IMR-90 (cell line): ENCODE results near the gene DNAJC6. TPM values are rescaled to one million over a fixed set of nuclear protein-coding genes. Genes with fewer than 3 reads are reported as not detected.

Experiments used
- ATAC-seq: fragments of 200-7000 bp; cut with Tn5 transposase; 2 replicates; pipeline ENCODE4 v1.9.1; 2020; ENCODE audit warnings: low read depth, mild to moderate bottlenecking, moderate library complexity
- BruUV-seq: library from RNA; stranded (reverse); fragments of 400-500 nt; replicated peaks from 2 replicates; lab custom pipeline; 2021; lab: Mats Ljungman, UMichigan
- CTCF ChIA-PET: fragments of 300-600 bp; formaldehyde crosslinking; extraction: SDS; loops from one replicate; lab custom pipeline; 2021; ENCODE audit warnings: antibody characterized with exemption; lab: Yijun Ruan, JAX
- POLR2A ChIA-PET: fragments of 300-600 bp; sonication (Branson Sonifier 250); formaldehyde crosslinking; loops from one replicate; lab custom pipeline; 2022; ENCODE audit warnings: antibody characterized with exemption; ENCODE audit not compliant: unreplicated experiment; lab: Charles Lee
- DNase-seq: peaks from one replicate; pipeline ENCODE4 v3.0.0; 2013
- H2AFZ ChIP-seq: replicated peaks from 2 replicates; pipeline ENCODE3; 2013; ENCODE audit warnings: low read length, mild to moderate bottlenecking; ENCODE audit not compliant: poor library complexity
- H2AK5ac ChIP-seq: 2 replicates; pipeline ENCODE4 v1.6.1; 2013; ENCODE audit warnings: low read depth, low read length, inconsistent platforms
- H2AK9ac ChIP-seq: replicated peaks from 2 replicates; pipeline ENCODE3; 2013; ENCODE audit warnings: mild to moderate bottlenecking, low read depth, low read length, moderate library complexity; ENCODE audit not compliant: poor library complexity
- H2BK120ac ChIP-seq: 2 replicates; pipeline ENCODE4 v1.6.1; 2013; ENCODE audit warnings: low read depth, low read length, inconsistent platforms
- H2BK15ac ChIP-seq: 3 replicates; pipeline ENCODE4 v1.6.1; 2013; ENCODE audit warnings: low read depth, low read length, inconsistent platforms
- H2BK20ac ChIP-seq: 2 replicates; pipeline ENCODE4 v1.6.1; 2013; ENCODE audit warnings: low read depth, mild to moderate bottlenecking, inconsistent platforms, low read length, moderate library complexity
- H2BK5ac ChIP-seq: 2 replicates; pipeline ENCODE4 v1.6.1; 2013; ENCODE audit warnings: mild to moderate bottlenecking, low read depth, low read length, inconsistent platforms; ENCODE audit not compliant: poor library complexity, severe bottlenecking
- H3K14ac ChIP-seq: replicated peaks from 2 replicates; pipeline ENCODE4 v1.6.1; 2013; ENCODE audit warnings: low read depth, low read length, inconsistent platforms
- H3K18ac ChIP-seq: 2 replicates; pipeline ENCODE4 v1.6.1; 2013; ENCODE audit warnings: low read depth, low read length, control low read depth
- H3K23ac ChIP-seq: 2 replicates; pipeline ENCODE4 v1.6.1; 2013; ENCODE audit warnings: low read depth, low read length, inconsistent platforms
- H3K27ac ChIP-seq: 2 replicates; pipeline ENCODE4 v1.5.1; 2013; ENCODE audit warnings: mild to moderate bottlenecking, control low read depth, low read length; ENCODE audit not compliant: insufficient read depth
- H3K27me3 ChIP-seq: 2 replicates; pipeline ENCODE4 v1.6.1; 2013; ENCODE audit warnings: low read length; ENCODE audit not compliant: control insufficient read depth, insufficient read depth
- H3K36me3 ChIP-seq: 2 replicates; pipeline ENCODE4 v1.6.1; 2013; ENCODE audit warnings: low read length, mixed read lengths; ENCODE audit not compliant: control insufficient read depth, insufficient read depth
- H3K4ac ChIP-seq: 2 replicates; pipeline ENCODE4 v1.6.1; 2013; ENCODE audit warnings: low read depth, low read length, inconsistent platforms
- H3K4me1 ChIP-seq: 2 replicates; pipeline ENCODE4 v1.6.1; 2013; ENCODE audit warnings: low read length, mixed read lengths; ENCODE audit not compliant: control insufficient read depth, insufficient read depth
- H3K4me2 ChIP-seq: 2 replicates; pipeline ENCODE4 v1.6.1; 2013; ENCODE audit warnings: low read depth, mild to moderate bottlenecking, control low read depth, low read length, moderate library complexity
- H3K4me3 ChIP-seq: 2 replicates; pipeline ENCODE4 v1.5.1; 2013; ENCODE audit warnings: low read depth, mild to moderate bottlenecking, control low read depth, low read length, moderate library complexity; ENCODE audit not compliant: insufficient read depth
- H3K56ac ChIP-seq: 2 replicates; pipeline ENCODE4 v1.6.1; 2013; ENCODE audit warnings: low read length, inconsistent platforms; ENCODE audit not compliant: insufficient read depth; ENCODE audit errors: extremely low read depth
- H3K79me1 ChIP-seq, 2 experiments: 2 replicates each; pipeline ENCODE4 v1.6.1; 2013; ENCODE audit warnings: low read length in 2 of 2, inconsistent platforms in 1 of 2, low read depth in 1 of 2
- H3K9ac ChIP-seq: 2 replicates; pipeline ENCODE4 v1.6.1; 2013; ENCODE audit warnings: low read depth, low read length, control low read depth
- H3K9me1 ChIP-seq: 2 replicates; pipeline ENCODE4 v1.6.1; 2013; ENCODE audit warnings: low read length, inconsistent platforms; ENCODE audit not compliant: insufficient read depth
- H3K9me3 ChIP-seq: 2 replicates; pipeline ENCODE4 v1.6.1; 2013; ENCODE audit warnings: low read length; ENCODE audit not compliant: control insufficient read depth, insufficient read depth
- H4K20me1 ChIP-seq: 2 replicates; pipeline ENCODE4 v1.6.1; 2013; ENCODE audit warnings: low read length, inconsistent platforms; ENCODE audit not compliant: insufficient read depth
- H4K5ac ChIP-seq: 2 replicates; pipeline ENCODE4 v1.6.1; 2013; ENCODE audit warnings: mild to moderate bottlenecking, low read depth, low read length, control low read depth
- H4K8ac ChIP-seq, 2 experiments: 2 replicates each; pipeline ENCODE4 v1.6.1; 2013; ENCODE audit warnings: low read depth in 2 of 2, low read length in 2 of 2, control low read depth in 1 of 2, inconsistent platforms in 1 of 2
- H4K91ac ChIP-seq: 2 replicates; pipeline ENCODE4 v1.6.1; 2013; ENCODE audit warnings: low read depth, low read length, inconsistent platforms; ENCODE audit not compliant: insufficient read depth
- CTCF ChIP-seq: conservative IDR thresholded peaks from 2 replicates; pipeline ENCODE4 v1.5.1; 2012; ENCODE audit warnings: mild to moderate bottlenecking, low read depth, low read length, improper control_type of control experiment
- MXI1 ChIP-seq: IDR thresholded peaks from 2 replicates; pipeline ENCODE4 v1.6.1; 2012; ENCODE audit warnings: low read depth, mild to moderate bottlenecking, low read length, moderate library complexity, borderline replicate concordance
- NFE2L2 ChIP-seq: fragments of 150-350 bp; IDR thresholded peaks from 2 replicates; pipeline ENCODE4 v1.6.1; 2016; ENCODE audit warnings: low read depth, mild to moderate bottlenecking, low read length
- dilution Hi-C: fragments of 300-500 bp; cut with HindIII; formaldehyde crosslinking; loops from one replicate; pipeline ENCODE4 v1.14.3; 2018; ENCODE audit warnings: low sequenced_read_pairs; ENCODE audit not compliant: unreplicated experiment
- in situ Hi-C: fragments of 300-500 bp; cut with MboI; formaldehyde crosslinking; loops from 3 replicates; pipeline ENCODE4 v1.14.3; 2019; ENCODE audit warnings: low sequenced_read_pairs, inconsistent platforms, mixed read lengths
- intact Hi-C: fragments of 100-400 bp; cut with micrococcal nuclease; formaldehyde crosslinking; loops from 2 replicates; pipeline ENCODE4 v1.10.0; 2022
- polyA plus RNA-seq, 3 experiments: library from polyadenylated mRNA; depleted of rRNA; stranded (reverse); fragments of >200 nt; gene quantifications; 2 replicates each; pipeline ENCODE4 v1.2.3, GENCODE V29; 2012; ENCODE audit warnings: low replicate concordance in 1 of 3
- total RNA-seq: library from RNA; depleted of rRNA; stranded (reverse); fragments of >200 nt; gene quantifications from 2 replicates; pipeline ENCODE4 v1.2.3, GENCODE V29; 2012
- TF ChIP-seq, protein P1 (sequence below): fragments of 150-350 bp; IDR thresholded peaks from 2 replicates; pipeline ENCODE4 v1.6.1; 2017; ENCODE audit warnings: mild to moderate bottlenecking, antibody characterized with exemption, low read length, low read depth

Gene DNAJC6
- total and polyA plus RNA-seq, 2 of the 4 experiments (the other 2 are of a cell fraction) = 0.05 to 0.18 TPM

DNA sequence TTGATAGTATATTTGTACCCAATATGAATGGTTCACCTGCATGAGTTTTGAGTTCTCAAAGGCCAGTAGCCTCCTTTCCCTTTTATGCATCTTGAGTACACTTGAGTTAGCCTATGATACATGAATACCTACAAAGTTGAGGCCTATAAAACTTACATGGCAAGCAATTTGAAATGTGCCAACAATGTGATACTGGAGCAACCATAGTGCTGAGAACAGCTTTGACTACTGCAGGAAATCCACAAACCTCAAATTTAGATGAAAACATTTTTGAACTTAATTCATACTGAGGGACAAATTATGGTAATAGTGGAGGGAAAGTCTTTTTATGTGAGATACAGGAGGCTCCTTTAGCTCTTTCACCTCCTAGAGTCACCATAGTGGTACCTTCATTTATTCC is 148.5 kb downstream of the DNAJC6 start:
- Histone ChIP-seq H3K18ac (no peak overlapping the region), H2BK5ac (no peak overlapping the region), H3K36me3 (no peaks in the 10 kb centered on the region), H3K56ac (no peak overlapping the region), H2AK9ac (no peak overlapping the region), H2BK15ac (no peak overlapping the region), H3K4ac (no peak overlapping the region), H3K23ac (no peak overlapping the region), H4K20me1 (no peaks in the 10 kb centered on the region), H3K9me1 (no peaks in the 10 kb centered on the region), H3K4me3 (no peak overlapping the region), H2BK20ac (no peak overlapping the region), H2AFZ (no peak overlapping the region), H4K91ac (no peak overlapping the region), H3K9me3 (no peaks in the 10 kb centered on the region), H3K9ac (no peak overlapping the region), H2BK120ac (no peak overlapping the region), H4K8ac (no peak overlapping the region), H3K27ac (no peak overlapping the region), H2AK5ac (no peak overlapping the region), H4K5ac (no peak overlapping the region), H3K4me2 (no peak overlapping the region), H3K79me1 (no peaks in the 10 kb centered on the region), H3K14ac (no peak overlapping the region), H3K27me3 (no peaks in the 10 kb centered on the region), H3K4me1 (no peaks in the 10 kb centered on the region)
- no TSS peak for BruUV-seq
- TF ChIP-seq NFE2L2 (no peak), CTCF (no peak), MXI1 (no peak)
- TF ChIP-seq, protein P1, sequence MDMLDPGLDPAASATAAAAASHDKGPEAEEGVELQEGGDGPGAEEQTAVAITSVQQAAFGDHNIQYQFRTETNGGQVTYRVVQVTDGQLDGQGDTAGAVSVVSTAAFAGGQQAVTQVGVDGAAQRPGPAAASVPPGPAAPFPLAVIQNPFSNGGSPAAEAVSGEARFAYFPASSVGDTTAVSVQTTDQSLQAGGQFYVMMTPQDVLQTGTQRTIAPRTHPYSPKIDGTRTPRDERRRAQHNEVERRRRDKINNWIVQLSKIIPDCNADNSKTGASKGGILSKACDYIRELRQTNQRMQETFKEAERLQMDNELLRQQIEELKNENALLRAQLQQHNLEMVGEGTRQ = no peak
- no peak for ATAC-seq
- POLR2A ChIA-PET = no interaction called here
- intact Hi-C loops (no loop called here), dilution Hi-C loops (no loop called here), in situ Hi-C loops (no loop called here)
- CTCF ChIA-PET = interaction anchor here (1.0 kb wide), 1 partner anchor 8 kb away, joined by 3 read pairs; no protein-coding TSS in a partner anchor
- DNase-seq = no peak
